Lower leg skin (tissue), 3 donors: ENCODE data around the gene IL36G.

Source experiments
- POLR2A ChIP-seq, 2 donors: fragments of 450-650 bp; IDR thresholded peaks; one replicate each; pipeline ENCODE4 v1.6.1; 2016 to 2017; ENCODE audit warnings: antibody characterized with exemption in 2 of 2, mild to moderate bottlenecking in 1 of 2, moderate library complexity in 1 of 2
- TF ChIP-seq, protein P1 (sequence below), 3 donors: fragments of 450-650 bp; IDR thresholded peaks; one replicate each; pipeline ENCODE4 v1.5.1; 2016; ENCODE audit warnings: antibody characterized with exemption in 3 of 3, mild to moderate bottlenecking in 3 of 3, moderate library complexity in 2 of 3

DNA sequence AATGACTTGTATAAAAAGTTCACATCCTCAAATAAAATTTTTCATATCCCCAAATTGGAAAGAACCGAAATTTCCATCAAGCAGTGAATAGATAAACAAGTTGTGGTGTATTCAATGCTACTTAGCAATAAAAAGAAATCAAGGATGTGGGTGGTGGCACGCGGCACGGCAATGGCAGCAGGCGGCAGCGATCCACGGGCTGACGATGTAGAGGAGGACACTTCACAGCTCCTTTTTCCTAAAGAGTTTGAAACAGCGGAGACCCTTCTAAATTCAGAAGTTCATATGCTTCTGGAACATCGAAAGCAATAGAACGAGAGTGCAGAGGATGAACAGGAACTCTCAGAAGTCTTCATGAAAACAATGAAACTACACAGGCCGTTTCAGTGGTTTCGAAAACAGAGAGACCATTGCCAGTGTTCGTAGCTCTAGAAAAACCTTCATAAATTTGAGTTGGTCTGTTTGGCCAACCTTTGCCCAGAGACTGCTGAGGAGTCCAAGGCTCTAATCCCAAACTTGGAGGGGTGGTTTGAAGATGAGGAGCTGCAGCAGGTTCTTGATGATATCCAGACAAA, 17.6 kb downstream of the IL36G start:
- TF ChIP-seq, protein P1, sequence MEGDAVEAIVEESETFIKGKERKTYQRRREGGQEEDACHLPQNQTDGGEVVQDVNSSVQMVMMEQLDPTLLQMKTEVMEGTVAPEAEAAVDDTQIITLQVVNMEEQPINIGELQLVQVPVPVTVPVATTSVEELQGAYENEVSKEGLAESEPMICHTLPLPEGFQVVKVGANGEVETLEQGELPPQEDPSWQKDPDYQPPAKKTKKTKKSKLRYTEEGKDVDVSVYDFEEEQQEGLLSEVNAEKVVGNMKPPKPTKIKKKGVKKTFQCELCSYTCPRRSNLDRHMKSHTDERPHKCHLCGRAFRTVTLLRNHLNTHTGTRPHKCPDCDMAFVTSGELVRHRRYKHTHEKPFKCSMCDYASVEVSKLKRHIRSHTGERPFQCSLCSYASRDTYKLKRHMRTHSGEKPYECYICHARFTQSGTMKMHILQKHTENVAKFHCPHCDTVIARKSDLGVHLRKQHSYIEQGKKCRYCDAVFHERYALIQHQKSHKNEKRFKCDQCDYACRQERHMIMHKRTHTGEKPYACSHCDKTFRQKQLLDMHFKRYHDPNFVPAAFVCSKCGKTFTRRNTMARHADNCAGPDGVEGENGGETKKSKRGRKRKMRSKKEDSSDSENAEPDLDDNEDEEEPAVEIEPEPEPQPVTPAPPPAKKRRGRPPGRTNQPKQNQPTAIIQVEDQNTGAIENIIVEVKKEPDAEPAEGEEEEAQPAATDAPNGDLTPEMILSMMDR (IDR thresholded peaks at IDR 0.05), result no peak
- no peak for TF ChIP-seq POLR2A (IDR thresholded peaks at IDR 0.05)
